Caco-2 (cell line): ENCODE data around the gene ADAMTS15. TPM values are rescaled to one million over a fixed set of nuclear protein-coding genes. Genes with fewer than 3 reads are reported as not detected.

ENCODE experiments used
- BruUV-seq: library from RNA; stranded (reverse); fragments of 400-500 nt; replicated peaks from 2 replicates; lab custom pipeline; 2021; lab: Mats Ljungman, UMichigan
- CTCF ChIA-PET: fragments of 300-600 bp; sonication (Branson Sonifier 250); formaldehyde crosslinking; loops from one replicate; lab custom pipeline; 2022; ENCODE audit warnings: antibody characterized with exemption; lab: Charles Lee
- POLR2A ChIA-PET: fragments of 300-600 bp; sonication (Branson Sonifier 250); formaldehyde crosslinking; loops from one replicate; lab custom pipeline; 2022; ENCODE audit warnings: antibody characterized with exemption; lab: Charles Lee
- DNase-seq, 2 experiments: peaks; one replicate each; pipeline versions ENCODE4 v3.0.0 to v3.0.0-alpha.2; 2020 to 2022
- H3K27me3 ChIP-seq: replicated peaks from 2 replicates; pipeline ENCODE4 v1.6.0; 2011; ENCODE audit warnings: low read length; ENCODE audit not compliant: control insufficient read depth, insufficient read depth
- H3K36me3 ChIP-seq: 2 replicates; pipeline ENCODE4 v1.5.1; 2011; ENCODE audit warnings: low read length; ENCODE audit not compliant: control insufficient read depth, insufficient read depth
- H3K4me1 ChIP-seq: fragments of 250-450 bp; sonication (Bioruptor Pico); 2 replicates; pipeline ENCODE4 v1.5.1; 2020; ENCODE audit warnings: mild to moderate bottlenecking
- H3K4me3 ChIP-seq: 2 replicates; pipeline ENCODE4 v1.5.1; 2011; ENCODE audit warnings: low read depth, mild to moderate bottlenecking, control low read depth, low read length
- H3K9me3 ChIP-seq: fragments of 250-450 bp; sonication (Bioruptor Pico); 2 replicates; pipeline ENCODE4 v1.5.1; 2020; ENCODE audit warnings: mild to moderate bottlenecking, moderate library complexity
- H3K27ac Mint-ChIP-seq: one replicate; pipeline ENCODE4 v1.8.0; 2022; ENCODE audit warnings: mixed read lengths; ENCODE audit not compliant: unreplicated experiment
- H3K27me3 Mint-ChIP-seq: one replicate; pipeline ENCODE4 v1.8.0; 2022; ENCODE audit warnings: mixed read lengths; ENCODE audit not compliant: insufficient read depth, unreplicated experiment
- H3K36me3 Mint-ChIP-seq: one replicate; pipeline ENCODE4 v1.8.0; 2022; ENCODE audit warnings: mild to moderate bottlenecking, mixed read lengths; ENCODE audit not compliant: insufficient read depth, unreplicated experiment
- H3K4me1 Mint-ChIP-seq: one replicate; pipeline ENCODE4 v1.8.0; 2022; ENCODE audit warnings: low read depth, mixed read lengths; ENCODE audit not compliant: unreplicated experiment
- H3K4me3 Mint-ChIP-seq: one replicate; pipeline ENCODE4 v1.8.0; 2022; ENCODE audit warnings: mild to moderate bottlenecking, moderate library complexity, mixed read lengths; ENCODE audit not compliant: unreplicated experiment
- H3K9me3 Mint-ChIP-seq: one replicate; pipeline ENCODE4 v1.8.0; 2022; ENCODE audit warnings: mixed read lengths; ENCODE audit not compliant: unreplicated experiment
- CTCF ChIP-seq, 2 experiments: fragments of 200-600 bp in 1 of 2; IDR thresholded peaks; 1 replicate in 1 of 2; 2 replicates in 1 of 2; pipeline versions ENCODE4 v1.5.1 to v1.8.0; 2011 to 2022; ENCODE audit warnings: antibody characterized with exemption in 1 of 2, control low read depth in 1 of 2, inconsistent platforms in 1 of 2, low read depth in 1 of 2, low read length in 1 of 2, mild to moderate bottlenecking in 1 of 2, moderate library complexity in 1 of 2; ENCODE audit not compliant: insufficient read depth in 1 of 2, severe bottlenecking in 1 of 2, unreplicated experiment in 1 of 2
- intact Hi-C: fragments of 100-400 bp; cut with micrococcal nuclease; formaldehyde crosslinking; loops from one replicate; pipeline ENCODE4 v1.10.0; 2022; ENCODE audit not compliant: unreplicated experiment
- total RNA-seq: library from RNA; stranded (reverse); gene quantifications from 2 replicates; pipeline ENCODE4 v1.2.3, GENCODE V29; 2022

The ADAMTS15 gene
- total RNA-seq, 1 experiment from 2014 or later = 0.20 TPM

GRCh38 chr11:130473056-130473794 is 24.8 kb downstream of the ADAMTS15 start:
- DNase-seq = peak in 1 of 2 experiments; percentile 36
- Mint-ChIP-seq H3K4me3 (no peak overlapping the region), H3K27ac (no peak overlapping the region), H3K9me3 (no peaks in the 10 kb centered on the region), H3K4me1 (no peaks in the 10 kb centered on the region), H3K36me3 (no peaks in the 10 kb centered on the region), H3K27me3 (peaks cover 6% of the 10 kb centered on the region)
- H3K27me3 ChIP-seq = no peaks in the 10 kb centered on the region; the same call in 1 of the 2 replicates
- ChIA-PET POLR2A (no interaction called here), CTCF (no interaction called here)
- no peak overlapping the region for H3K4me3 ChIP-seq
- H3K4me1 ChIP-seq = peaks cover 3% of the 10 kb centered on the region; the same call in 1 of the 2 replicates
- H3K36me3 ChIP-seq = no peaks in the 10 kb centered on the region
- intact Hi-C loops = no loop called here
- BruUV-seq = no TSS peak
- TF ChIP-seq CTCF (IDR thresholded peaks at IDR 0.05; ENCODE audit: insufficient read depth in 1 of 2, low read depth in 1 of 2, low read length in 1 of 2, severe bottlenecking in 1 of 2, unreplicated experiment in 1 of 2) = no peak
- H3K9me3 ChIP-seq = no peaks in the 10 kb centered on the region

- BruUV-seq = no TSS peak
- Histone ChIP-seq H3K4me3 (no peak overlapping the region), H3K36me3 (no peaks in the 10 kb centered on the region), H3K27me3 (no peaks in the 10 kb centered on the region; the same call in 1 of the 2 replicates), H3K4me1 (peaks cover 8% of the 10 kb centered on the region; the same call in 1 of the 2 replicates), H3K9me3 (no peaks in the 10 kb centered on the region)
- Mint-ChIP-seq H3K4me1 (no peaks in the 10 kb centered on the region), H3K27me3 (peaks cover 6% of the 10 kb centered on the region), H3K27ac (no peak overlapping the region), H3K9me3 (no peaks in the 10 kb centered on the region), H3K4me3 (no peak overlapping the region), H3K36me3 (no peaks in the 10 kb centered on the region)
- intact Hi-C loops = no loop called here
- POLR2A ChIA-PET = no interaction called here
- CTCF ChIA-PET = no interaction called here
- TF ChIP-seq CTCF (IDR thresholded peaks at IDR 0.05; ENCODE audit: insufficient read depth in 1 of 2, low read depth in 1 of 2, low read length in 1 of 2, severe bottlenecking in 1 of 2, unreplicated experiment in 1 of 2) = no peak
- DNase-seq = peak in 1 of 2 experiments; percentile 31
These were observed 25.4 kb downstream of the ADAMTS15 start for GRCh38 chr11:130473795-130474377.

- BruUV-seq = no TSS peak
- no peaks in the 10 kb centered on the region for H3K36me3 ChIP-seq
- no peaks in the 10 kb centered on the region for H3K9me3 ChIP-seq
- Mint-ChIP-seq H3K4me3 (no peak overlapping the region), H3K9me3 (no peaks in the 10 kb centered on the region), H3K27me3 (peaks cover 6% of the 10 kb centered on the region), H3K36me3 (no peaks in the 10 kb centered on the region), H3K27ac (no peak overlapping the region), H3K4me1 (no peaks in the 10 kb centered on the region)
- no peak overlapping the region for H3K4me3 ChIP-seq
- no peak for TF ChIP-seq CTCF (IDR thresholded peaks at IDR 0.05; ENCODE audit: insufficient read depth in 1 of 2, low read depth in 1 of 2, low read length in 1 of 2, severe bottlenecking in 1 of 2, unreplicated experiment in 1 of 2)
- CTCF ChIA-PET = interaction anchor here (0.6 kb wide), 1 partner anchor 138 kb away, joined by 6 read pairs; no protein-coding TSS in a partner anchor
- intact Hi-C loops = no loop called here
- peak in 1 of 2 experiments; percentile 29 for DNase-seq
- POLR2A ChIA-PET = no interaction called here
- H3K27me3 ChIP-seq = no peaks in the 10 kb centered on the region; the same call in 1 of the 2 replicates
- peaks cover 8% of the 10 kb centered on the region; the same call in 1 of the 2 replicates for H3K4me1 ChIP-seq
These were observed 26.4 kb downstream of the ADAMTS15 start for GRCh38 chr11:130474637-130475400.
